Renal cortical epithelial cell (primary cell): Measurements from ENCODE around the gene CDCA5. TPM values are rescaled to one million over a fixed set of nuclear protein-coding genes. Genes with fewer than 3 reads are reported as not detected.

ENCODE experiments used
- DNase-seq: peaks from one replicate; pipeline ENCODE4 v3.0.0-alpha.2; 2011; ENCODE audit warnings: low read depth
- total RNA-seq: library from RNA; depleted of rRNA; stranded (reverse); fragments of >200 nt; gene quantifications from 2 replicates; pipeline ENCODE4 v1.2.3, GENCODE V29; 2014

CDCA5 gene
- total RNA-seq = 1.1 and 5.9 TPM in 2 replicates

GRCh38 chr11:65083834-65084597 lies at the start of gene CDCA5, which contains the start of gene ZFPL1:
CDCA5 (minus strand) TSS chr11:65084040; CDS start chr11:65083978, 62 bp downstream.
ZFPL1 (plus strand) TSS chr11:65084222; CDS start chr11:65084699, 477 bp downstream.
- peak; percentile 86 for DNase-seq

DNA sequence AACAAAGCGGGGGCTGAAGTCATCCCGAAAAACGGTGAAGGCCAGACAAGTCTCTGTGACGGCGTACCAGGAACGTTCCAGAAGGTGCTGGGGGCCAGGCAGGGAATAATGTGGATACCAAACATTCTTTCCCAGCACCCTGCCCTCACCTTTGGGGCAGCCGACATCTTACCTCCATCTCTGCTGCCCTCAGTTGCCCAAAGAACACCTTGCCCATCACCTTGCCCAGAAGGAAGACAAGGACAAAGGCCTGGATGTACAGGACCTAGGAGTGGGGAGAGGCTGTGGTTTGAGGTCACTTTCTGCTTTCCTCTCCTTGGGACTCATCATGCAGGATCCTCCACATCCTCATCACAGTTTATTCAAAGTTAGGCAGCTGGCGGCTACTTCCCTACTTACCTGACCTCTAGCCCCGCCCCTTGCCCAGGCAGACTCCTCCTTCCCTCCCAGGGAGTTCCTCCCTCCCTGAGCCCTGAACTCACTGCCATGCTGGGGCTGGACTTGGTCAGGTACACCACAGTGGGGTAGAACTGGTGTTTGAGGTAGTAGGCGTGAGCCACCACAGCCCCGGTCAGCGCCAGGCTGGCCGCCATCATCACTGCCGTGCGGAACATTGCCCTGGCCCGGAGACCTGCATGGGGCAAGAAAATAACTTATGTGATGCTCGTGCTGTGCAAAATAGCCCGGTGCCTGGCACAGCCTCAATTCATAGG lies 49.3 kb upstream of the CDCA5 start:
- peak; percentile 40 for DNase-seq

DNA sequence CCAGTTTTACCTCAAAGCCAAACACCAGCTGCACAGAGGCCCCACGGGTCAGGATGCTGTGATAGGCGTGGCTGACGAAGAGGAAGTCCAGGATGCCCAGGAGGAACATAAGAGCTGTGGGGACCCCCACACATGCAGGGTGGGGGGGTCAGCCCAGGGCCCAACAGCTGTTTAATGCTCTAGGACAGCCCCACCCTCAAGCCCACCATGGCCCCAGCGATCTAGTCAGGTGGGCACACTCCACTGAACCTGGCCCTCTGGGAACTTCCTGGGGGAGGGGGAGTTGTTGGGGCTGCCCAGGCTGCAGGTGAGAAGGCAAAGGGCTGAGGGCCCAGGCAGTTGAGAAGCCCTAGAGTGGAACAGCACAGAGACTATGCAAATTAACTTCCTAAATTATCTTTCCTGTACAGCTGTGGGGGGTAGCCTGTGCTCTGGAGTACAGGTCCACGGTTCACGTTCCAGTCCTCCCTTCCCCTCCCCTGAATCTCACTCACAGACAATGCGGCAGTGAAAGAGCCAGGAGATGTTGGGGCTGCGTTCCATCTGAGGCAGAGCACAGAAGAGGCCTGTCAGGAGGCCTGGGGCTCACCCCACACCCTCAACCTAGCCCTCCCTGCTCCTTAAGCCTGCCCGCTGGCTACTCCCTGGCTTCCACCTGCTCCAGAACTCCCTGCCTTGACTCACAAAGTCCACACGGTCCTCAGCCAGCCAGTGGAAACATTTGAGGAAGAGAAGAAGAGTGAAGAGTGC lies 48.6 kb upstream of the CDCA5 start:
- no peak for DNase-seq

DNA sequence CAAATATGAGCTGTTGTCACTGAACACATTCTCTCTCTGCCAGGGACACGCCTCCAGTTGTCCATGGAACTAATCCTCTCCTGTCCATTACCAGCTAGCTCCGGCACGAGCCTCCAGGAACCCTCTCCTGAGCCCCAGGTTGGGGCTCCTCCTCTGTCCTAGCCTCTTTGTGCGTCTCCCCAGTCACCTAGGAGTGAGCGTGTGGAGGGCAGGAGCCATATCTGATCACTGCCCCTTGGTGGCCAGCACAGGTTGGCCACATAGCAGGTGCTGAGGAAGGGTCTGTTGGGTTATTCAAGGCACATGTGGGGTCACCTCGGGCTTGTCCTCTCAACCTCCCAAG lies 48.0 kb upstream of the CDCA5 start:
- no peak for DNase-seq

GRCh38 chr11:65131417-65131776 lies 47.6 kb upstream of the CDCA5 start:
- DNase-seq = no peak

- no peak for DNase-seq
Observed at GRCh38 chr11:65130631-65131416, 47.0 kb upstream of the CDCA5 start.

DNA sequence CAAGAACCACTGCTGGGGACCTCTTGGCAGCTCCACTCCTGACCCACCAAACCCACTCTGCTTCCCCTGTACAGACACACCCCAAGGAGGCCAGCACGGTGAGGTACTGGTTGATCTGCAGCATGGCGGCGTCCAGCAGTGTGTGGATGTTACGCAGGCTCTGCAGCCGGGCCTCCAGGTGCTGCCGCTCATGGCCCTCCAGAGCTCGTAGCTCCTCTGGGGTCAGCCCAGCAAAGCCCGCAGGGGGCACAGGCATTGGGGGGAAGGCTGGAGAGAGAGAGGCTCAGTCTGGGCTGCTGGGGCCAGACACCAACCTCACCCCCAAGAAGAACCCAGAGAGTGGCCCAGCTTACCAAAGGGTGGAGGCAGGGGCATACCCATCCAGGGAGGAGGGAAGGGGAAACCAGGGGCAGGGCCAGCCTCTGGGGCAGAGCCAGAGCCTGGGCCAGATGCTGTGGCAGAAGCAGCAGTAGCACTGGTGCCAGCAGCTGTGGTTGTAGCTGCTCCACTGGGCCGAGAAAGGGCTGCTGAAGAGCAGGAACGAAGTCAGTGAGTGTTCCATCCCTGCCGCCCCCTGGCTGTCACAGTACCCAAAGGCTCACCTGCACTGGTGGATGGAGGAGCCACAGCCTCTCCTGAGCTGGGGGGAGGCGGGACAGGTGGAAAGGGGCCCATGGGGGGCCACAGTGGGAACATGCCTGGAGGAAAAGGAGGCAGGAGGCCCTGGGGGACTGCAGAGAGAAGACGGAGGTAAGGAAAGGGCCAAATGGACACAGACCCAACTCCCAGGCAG lies 46.0 kb upstream of the CDCA5 start:
- DNase-seq = no peak

GRCh38 chr11:65128182-65129145 lies 44.6 kb upstream of the CDCA5 start:
- no peak for DNase-seq

DNA sequence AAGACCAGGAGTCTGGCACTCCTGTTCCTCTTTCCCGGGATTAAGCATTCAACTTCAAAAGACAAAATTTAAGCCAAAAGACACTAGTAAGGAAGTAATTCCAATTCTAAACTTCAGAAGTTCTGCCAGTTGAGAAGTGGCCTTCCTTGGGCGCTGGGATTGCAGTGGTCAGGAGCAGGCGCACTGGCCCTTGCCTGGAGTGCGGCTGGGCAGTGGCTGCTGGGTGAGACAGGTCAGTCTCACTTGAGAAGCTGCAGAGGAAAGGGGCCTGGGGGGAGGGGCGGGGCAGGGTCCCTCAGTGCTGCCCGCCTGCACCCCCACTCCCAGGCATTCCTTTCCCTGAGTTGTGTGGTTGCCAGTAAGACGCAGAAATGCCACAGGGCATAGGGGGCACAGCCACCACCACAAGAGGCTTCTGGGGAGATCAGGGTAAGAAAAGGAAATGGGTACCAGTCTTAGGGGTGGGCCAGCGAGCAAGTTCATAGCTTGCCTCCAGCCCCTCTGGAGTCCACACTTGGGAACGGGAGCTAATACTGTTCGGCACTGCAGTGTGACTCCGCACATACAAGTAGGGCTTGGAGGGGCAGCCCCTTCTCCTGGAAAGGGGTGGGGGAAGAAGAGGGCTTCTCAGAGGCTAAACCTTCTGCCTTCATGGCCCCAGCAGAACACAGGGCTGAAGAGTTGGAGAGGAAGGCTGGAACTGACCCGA lies 43.8 kb upstream of the CDCA5 start:
- DNase-seq = no peak

DNA sequence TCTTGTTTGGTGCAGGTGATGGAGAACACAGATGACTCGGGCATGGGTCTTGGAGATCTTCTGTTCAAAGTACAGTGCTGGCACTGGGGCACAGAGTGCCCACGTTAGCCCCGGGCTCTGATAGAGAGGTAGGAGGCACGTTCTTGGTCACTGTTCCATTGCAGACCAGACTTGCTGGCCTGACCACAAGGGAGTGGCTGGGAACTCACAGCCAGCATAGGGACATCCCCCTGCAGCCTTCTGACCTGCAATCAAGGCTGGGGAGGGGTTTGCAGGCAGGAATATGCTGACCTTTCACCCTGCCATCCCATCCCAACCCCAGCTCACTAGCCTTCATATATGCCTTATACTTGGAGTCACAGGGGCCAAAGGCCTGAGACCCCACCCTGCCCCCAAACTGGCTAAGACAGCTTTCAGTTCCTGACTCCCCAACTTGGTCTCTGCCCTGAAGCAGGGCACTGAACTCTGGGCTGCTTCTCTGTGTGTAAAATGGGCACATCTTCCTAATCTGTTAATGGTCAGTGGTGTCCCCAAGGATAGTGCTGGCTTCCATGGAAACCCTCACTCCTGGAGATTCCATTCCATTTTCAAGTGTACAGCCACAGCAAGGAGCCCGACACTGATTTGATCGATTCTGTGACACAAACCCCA lies 42.9 kb upstream of the CDCA5 start:
- DNase-seq = no peak

GRCh38 chr11:65125197-65126056 lies 41.6 kb upstream of the CDCA5 start:
- no peak for DNase-seq

DNA sequence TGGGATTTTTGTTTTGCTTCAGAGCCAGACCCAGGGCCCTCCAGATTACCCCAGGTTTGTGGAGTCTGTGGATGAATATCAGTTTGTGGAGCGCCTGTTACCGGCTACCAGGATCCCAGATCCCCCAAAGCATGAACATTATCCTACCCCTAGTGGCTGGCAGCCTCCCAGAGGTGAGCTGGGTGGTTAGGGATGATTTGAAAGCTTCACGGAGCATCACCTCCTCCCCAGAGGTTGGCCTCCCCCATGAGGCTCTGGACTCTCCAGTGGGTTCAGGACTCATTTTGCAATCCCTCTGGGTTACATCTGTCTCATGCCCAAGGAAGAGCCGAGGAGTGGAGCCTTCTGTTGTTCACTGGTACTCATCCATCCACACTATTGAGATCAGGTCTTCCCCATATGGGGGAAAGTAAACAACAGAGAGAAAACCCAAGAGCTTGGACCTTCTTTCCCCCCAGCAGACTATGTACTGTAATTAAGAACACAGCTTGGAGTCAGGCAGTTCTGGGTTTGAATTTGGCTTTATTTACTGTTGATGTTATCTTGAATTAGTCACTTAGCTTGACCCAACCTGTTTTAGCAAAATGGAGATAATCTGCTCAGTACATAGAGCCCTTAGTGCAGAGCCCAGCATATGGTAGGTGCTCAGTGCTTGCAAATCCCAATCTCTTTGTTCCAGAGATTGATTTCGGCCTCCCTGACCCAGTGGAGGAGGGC lies 40.8 kb upstream of the CDCA5 start:
- no peak for DNase-seq

- peak; percentile 94 for DNase-seq
Observed at GRCh38 chr11:65121865-65122696, 38.2 kb upstream of the CDCA5 start, which contains the start of the genes FAU and MRPL49. FAU (minus strand) TSS chr11:65122134; CDS start chr11:65121813, 321 bp downstream. MRPL49 (plus strand) TSS chr11:65122321; CDS start chr11:65122347, 26 bp downstream.

DNA sequence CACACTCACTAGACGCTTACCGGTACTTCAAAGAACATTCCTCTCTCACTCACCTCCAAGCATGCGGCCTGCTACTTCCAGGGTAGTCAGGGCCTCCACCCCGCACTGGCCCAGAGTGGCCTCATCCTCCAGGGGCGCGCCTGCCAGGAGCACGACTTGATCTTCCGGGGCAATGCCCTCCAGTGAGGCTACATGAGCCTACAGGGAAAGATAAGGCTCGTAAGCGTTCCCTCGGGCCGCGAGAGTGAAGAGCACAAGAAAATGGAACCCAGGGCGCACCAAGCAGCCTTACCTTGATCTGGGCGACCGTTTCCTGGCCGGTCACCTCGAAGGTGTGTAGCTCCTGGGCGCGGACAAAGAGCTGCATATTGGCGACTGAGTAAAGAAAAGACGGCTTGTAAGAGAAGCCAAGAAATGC lies 37.6 kb upstream of the CDCA5 start:
- no peak for DNase-seq

GRCh38 chr11:65120831-65121230 lies 37.0 kb upstream of the CDCA5 start:
- DNase-seq = no peak

DNA sequence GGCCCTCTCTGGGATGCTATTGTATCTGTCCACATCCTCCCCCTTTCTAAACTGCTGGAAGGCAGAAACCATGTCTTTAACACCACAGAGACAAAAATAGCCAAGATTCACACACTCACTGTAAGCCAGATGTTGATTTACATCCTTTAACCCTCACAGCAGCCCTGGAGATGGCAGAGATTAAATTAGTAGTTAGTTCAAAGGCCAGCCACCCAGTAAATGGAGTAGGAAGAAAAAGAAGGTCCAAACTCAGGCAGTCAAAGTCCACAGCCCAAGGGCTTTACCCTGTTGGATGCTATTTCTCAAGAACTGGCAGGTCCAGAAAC lies 35.8 kb upstream of the CDCA5 start:
- no peak for DNase-seq
